Right cardiac atrium (tissue), 5 donors: ENCODE results near the gene ATXN1. TPM values are rescaled to one million over a fixed set of nuclear protein-coding genes. Genes with fewer than 3 reads are reported as not detected.
"Not testable (repeated sequence)": the region's sequence is repeated elsewhere in the genome, so short reads cannot be mapped to it uniquely, and the experiment has no call there.

Source experiments
- ATAC-seq, 2 donors: fragments of 200-7000 bp; cut with Tn5 transposase; one replicate each; pipeline versions ENCODE4 v1.8.0 to v1.9.1; 2020; ENCODE audit warnings: moderate library complexity in 2 of 2, mild to moderate bottlenecking in 1 of 2
- DNase-seq, 3 donors: peaks; one replicate each; pipeline ENCODE4 v3.0.0-alpha.2; 2020
- H3K27ac ChIP-seq: one replicate; pipeline ENCODE4 v1.5.1; 2013; ENCODE audit warnings: mild to moderate bottlenecking, low read length, control low read depth, moderate library complexity
- H3K27me3 ChIP-seq: one replicate; pipeline ENCODE4 v1.6.1; 2013; ENCODE audit not compliant: control insufficient read depth, insufficient read depth
- H3K4me1 ChIP-seq: one replicate; pipeline ENCODE4 v1.6.1; 2013; ENCODE audit warnings: low read length; ENCODE audit not compliant: control insufficient read depth, insufficient read depth
- H3K4me3 ChIP-seq: one replicate; pipeline ENCODE4 v1.5.1; 2013; ENCODE audit warnings: low read length, control low read depth
- H3K9me3 ChIP-seq: one replicate; pipeline ENCODE4 v1.6.1; 2013; ENCODE audit warnings: low read length; ENCODE audit not compliant: control insufficient read depth
- WGBS: extraction: QIAGEN DNeasy Blood & Tissue Kit; methylation state at CpG from one replicate; pipeline ENCODE4 v1.1.7; 2013; 5-methylcytosine and 5-hydroxymethylcytosine counted together
- intact Hi-C, 4 donors: fragments of 100-400 bp; cut with DNase I; formaldehyde crosslinking; loops; one replicate each; pipeline versions ENCODE4 v1.11.0 to v1.14.0; 2022 to 2023
- polyA plus RNA-seq: library from polyadenylated mRNA; stranded (reverse); fragments of 200-250 nt; gene quantifications from one replicate; pipeline ENCODE4 v1.2.3, GENCODE V29; 2013
- total RNA-seq, 4 donors: library from RNA; stranded (reverse); fragmentation: NEBNext Ultra II Directional; extraction: Animal tissue kit (Norgen Biotek cat#: 25700); gene quantifications; one replicate each; pipeline ENCODE4 v1.2.1, GENCODE V29; 2021
- donor health status: healthy with polysubstance abuse.
- donor health status: DM: no; HTN: yes; CAD: no.
- donor health status: DM: no; HTN: no; CAD: no.
- donor health status: DM: no; HTN: yes; CAD: no; lungs with severe emphysema.
- donor health status: DM: yes; HTN: yes; CAD: no.

The ATXN1 gene
- total and polyA plus RNA-seq, 5 donors, result 11.8 to 50.7 (median 47.6) TPM

DNA sequence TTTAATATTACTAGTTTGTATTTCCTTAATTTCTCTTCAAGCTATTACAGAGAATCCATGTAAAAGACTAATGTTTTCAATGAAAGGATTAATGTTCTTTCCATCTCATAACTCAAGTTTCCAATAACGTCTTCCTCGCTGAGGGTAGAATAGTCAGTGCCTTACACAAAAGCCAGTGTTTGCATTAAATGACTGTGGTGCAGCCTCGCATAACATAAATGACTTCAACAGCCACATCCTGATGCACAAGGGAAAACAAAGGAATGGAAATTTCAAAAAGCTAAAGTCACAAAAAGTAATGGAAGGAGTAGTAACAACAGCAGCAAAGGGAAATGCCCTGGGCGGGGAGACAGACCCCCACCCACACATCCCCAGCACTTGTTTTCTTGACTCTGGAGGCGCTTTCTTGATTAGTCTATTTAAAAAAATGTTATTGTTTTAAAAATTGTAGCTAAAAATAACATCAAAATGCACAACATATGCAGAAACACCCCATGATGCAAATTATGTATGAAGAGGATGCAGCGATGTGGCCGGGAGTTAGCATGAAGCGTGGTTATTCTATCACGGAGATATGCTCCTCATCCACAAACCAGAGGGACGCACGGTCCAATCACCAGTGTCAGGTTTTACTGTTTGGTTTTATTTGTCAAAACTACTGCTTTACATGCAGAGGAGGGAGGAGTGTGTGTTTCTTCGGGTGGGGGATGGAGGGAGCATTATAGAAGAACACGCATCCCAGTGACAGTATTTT is 294.3 kb downstream of the ATXN1 start:
- ATAC-seq (no peak), DNase-seq (no peak)
- Histone ChIP-seq H3K4me1 (peaks cover 2% of the 10 kb centered on the region), H3K9me3 (no peaks in the 10 kb centered on the region), H3K27ac (no peak overlapping the region), H3K4me3 (no peak overlapping the region), H3K27me3 (no peaks in the 10 kb centered on the region)
- intact Hi-C loops, result no loop called here
- 83% methylated on average over 13 of the region's 13 CpGs for WGBS

DNA sequence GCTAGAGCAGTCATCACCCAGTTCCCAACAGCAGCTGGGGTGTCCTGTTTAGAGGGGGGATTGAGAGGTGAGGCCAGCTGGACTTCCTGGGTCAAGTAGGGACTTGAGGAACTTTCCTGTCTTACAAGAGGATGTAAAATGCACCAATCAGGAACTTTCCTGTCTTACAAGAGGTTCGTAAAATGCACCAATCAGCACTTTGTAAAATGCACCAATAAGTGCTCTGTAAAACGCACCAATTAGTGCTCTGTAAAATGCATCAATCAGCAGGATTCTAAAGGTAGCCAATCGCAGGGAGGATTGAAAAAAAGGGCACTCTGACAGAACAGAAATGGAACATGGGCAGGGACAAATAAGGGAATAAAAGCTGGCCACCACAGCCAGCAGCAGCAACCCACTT is 297.2 kb downstream of the ATXN1 start:
- Histone ChIP-seq H3K4me3 (no peak overlapping the region), H3K27me3 (no peaks in the 10 kb centered on the region), H3K9me3 (no peaks in the 10 kb centered on the region), H3K27ac (no peak overlapping the region), H3K4me1 (no peaks in the 10 kb centered on the region)
- WGBS, result 99% methylated on average over 3 of the region's 3 CpGs
- ATAC-seq (no peak), DNase-seq (no peak)
- intact Hi-C loops, result no loop called here

DNA sequence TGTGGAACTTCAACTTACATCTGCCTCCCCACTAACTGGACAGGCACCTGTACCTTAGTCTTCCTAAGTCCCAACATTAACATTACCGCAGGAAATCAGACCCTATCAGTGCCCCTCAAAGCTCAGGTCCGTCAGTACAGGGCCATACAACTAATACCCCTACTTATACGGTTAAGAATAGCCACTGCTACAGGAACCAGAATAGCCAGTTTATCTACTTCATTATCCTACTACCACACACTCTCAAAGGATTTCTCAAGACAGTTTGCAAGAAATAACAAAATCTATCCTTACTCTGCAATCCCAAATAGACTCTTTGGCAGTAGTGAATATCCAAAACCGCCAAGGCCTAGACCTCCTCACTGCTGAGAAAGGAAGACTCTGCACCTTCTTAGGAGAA is 298.0 kb downstream of the ATXN1 start:
- H3K27ac ChIP-seq, H3K4me1 ChIP-seq, ATAC-seq, H3K9me3 ChIP-seq, DNase-seq, H3K27me3 ChIP-seq, intact Hi-C loops, H3K4me3 ChIP-seq: not testable (repeated sequence)
- 94% methylated on average over 4 of the region's 4 CpGs for whole genome bisulfite sequencing

DNA sequence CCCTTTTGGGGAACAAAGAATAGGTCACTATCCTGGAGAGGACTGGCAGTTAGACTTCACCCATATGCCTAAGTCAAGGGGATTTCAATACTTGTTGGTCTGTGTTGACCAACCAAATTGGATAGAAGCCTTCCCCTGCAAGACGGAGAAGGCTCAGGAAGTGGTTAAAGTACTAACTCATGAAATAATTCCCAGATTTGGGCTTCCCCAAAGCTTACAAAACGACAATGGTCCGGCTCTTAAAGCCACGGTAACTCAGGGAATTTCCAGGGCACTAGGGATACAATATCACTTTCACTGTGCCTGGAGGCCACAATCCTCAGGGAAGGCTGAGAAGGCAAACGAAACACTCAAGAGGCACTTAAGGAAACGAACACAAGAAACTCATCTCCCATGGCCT is 299.8 kb downstream of the ATXN1 start:
- intact Hi-C loops, result no loop called here
- DNase-seq (no peak), ATAC-seq (no peak)
- H3K9me3 ChIP-seq, result no peaks in the 10 kb centered on the region
- H3K27ac ChIP-seq, result no peak overlapping the region
- H3K4me1 ChIP-seq, result no peaks in the 10 kb centered on the region
- no peak overlapping the region for H3K4me3 ChIP-seq
- no peaks in the 10 kb centered on the region for H3K27me3 ChIP-seq
- 62% methylated on average over 6 of the region's 6 CpGs for WGBS

DNA sequence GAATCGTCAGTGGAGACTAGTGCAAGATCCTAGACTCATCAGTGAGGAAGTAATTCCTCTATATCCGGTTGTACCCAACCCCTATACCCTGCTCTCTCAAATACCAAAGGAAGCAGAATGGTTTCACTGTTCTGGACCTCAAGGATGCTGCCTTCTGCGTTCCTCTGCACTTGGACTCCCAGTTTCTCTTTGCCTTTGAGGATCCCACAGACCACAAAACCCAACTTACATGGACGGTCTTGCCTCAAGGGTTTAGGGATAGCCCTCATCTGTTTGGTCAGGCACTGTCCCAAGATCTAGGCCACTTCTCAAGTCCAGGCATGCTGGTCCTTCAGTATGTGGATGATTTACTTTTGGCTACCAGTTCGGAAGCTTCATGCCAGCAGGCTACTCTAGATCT is 301.8 kb downstream of the ATXN1 start:
- H3K4me3 ChIP-seq, H3K27ac ChIP-seq, H3K9me3 ChIP-seq, DNase-seq, H3K27me3 ChIP-seq, intact Hi-C loops, H3K4me1 ChIP-seq, ATAC-seq: not testable (repeated sequence)
- WGBS, result 87% methylated on average over 5 of the region's 5 CpGs

DNA sequence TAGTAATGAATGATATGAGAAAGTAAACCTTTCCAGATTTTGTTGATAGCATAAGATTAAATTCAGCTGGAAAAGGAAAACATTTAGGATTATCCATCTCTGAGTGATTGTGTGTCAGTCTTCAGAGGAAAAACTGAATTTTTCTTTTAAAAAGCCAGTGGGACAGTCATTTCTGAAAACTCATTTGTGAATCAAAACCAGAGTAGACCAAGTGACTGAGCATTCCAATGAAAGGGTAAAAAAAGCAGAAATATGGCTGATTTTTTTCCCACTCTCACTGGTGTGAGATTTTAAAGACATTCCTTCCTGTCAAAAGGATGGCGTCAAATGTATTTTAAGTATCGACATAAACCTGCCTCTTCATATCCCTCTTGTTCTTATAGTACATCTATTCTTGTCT is 308.9 kb downstream of the ATXN1 start:
- 72% methylated on average over 2 of the region's 2 CpGs for WGBS
- Histone ChIP-seq H3K4me1 (no peaks in the 10 kb centered on the region), H3K27me3 (no peaks in the 10 kb centered on the region), H3K4me3 (no peak overlapping the region), H3K27ac (no peak overlapping the region), H3K9me3 (no peaks in the 10 kb centered on the region)
- intact Hi-C loops, result no loop called here
- no peak for DNase-seq
- ATAC-seq, result no peak

DNA sequence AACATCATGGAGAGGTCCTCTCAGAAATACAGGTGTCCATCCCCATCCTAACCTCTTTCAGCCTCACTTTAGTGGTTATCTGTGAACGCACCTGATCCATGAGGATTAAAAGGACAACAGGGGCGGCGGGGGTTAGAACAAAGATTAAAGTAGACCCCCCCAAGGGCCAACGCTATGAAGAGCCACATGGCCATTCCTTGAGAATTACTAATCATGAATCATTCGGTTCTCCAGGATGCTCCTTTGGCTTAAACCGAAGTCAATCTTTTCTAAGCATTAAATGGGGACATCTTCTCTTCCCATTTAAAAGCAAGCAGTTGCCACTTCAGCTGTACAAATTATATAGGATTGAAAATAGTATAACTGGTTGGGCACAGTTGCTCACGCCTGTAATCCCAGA is 310.4 kb downstream of the ATXN1 start:
- ATAC-seq (no peak), DNase-seq (no peak)
- H3K27ac ChIP-seq, result no peak overlapping the region
- H3K4me1 ChIP-seq, result no peaks in the 10 kb centered on the region
- WGBS, result 96% methylated on average over 7 of the region's 7 CpGs
- no peak overlapping the region for H3K4me3 ChIP-seq
- H3K27me3 ChIP-seq, result no peaks in the 10 kb centered on the region
- intact Hi-C loops, result no loop called here
- no peaks in the 10 kb centered on the region for H3K9me3 ChIP-seq

DNA sequence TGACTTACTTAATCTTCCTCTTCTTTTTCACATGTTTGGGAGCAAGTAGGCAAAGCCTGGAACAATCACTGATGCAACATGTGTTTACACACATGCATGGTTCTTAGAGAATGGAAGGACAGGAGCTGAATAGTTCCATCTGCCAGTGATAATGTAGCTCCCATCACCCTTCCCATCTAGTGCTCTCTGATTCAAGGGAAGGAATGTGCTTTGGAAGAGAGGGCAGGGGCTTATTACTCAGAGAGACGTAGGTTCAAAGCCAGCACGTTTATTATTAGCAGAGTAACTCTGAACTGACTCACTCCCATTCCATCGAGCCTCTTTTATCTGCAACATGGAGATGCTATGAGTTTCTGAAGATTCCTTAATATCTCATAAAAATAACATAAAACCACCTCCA is 311.0 kb downstream of the ATXN1 start:
- no peaks in the 10 kb centered on the region for H3K4me1 ChIP-seq
- intact Hi-C loops, result no loop called here
- H3K27me3 ChIP-seq, result no peaks in the 10 kb centered on the region
- WGBS, result 54% methylated on average over 3 of the region's 3 CpGs
- peak in 1 of 2 donors; percentile 36 for ATAC-seq
- no peak overlapping the region for H3K27ac ChIP-seq
- DNase-seq, result no peak
- no peak overlapping the region for H3K4me3 ChIP-seq
- H3K9me3 ChIP-seq, result no peaks in the 10 kb centered on the region

DNA sequence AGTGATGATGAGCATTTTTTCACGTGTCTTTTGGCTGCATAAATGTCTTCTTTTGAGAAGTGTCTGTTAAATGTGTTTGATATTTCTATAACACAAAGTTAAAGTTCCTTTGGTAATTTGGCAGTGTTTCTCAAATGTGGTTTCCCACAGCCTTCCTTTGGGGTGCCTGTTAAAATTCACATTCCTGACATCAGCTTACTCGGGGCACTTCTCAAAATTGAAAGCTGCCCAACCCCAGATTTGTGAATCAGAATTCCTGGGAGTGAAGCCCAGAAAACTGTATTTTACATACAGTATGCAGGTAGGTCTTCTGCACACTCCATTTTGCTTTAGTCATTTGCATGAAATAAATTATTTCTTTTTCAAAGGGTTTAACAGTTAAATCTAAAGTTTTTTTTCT is 315.0 kb downstream of the ATXN1 start:
- no peak overlapping the region for H3K27ac ChIP-seq
- ATAC-seq (no peak), DNase-seq (no peak)
- intact Hi-C loops, result no loop called here
- WGBS, result 77% methylated on average over 2 of the region's 2 CpGs
- H3K27me3 ChIP-seq, result no peaks in the 10 kb centered on the region
- no peak overlapping the region for H3K4me3 ChIP-seq
- H3K4me1 ChIP-seq, result no peaks in the 10 kb centered on the region
- no peaks in the 10 kb centered on the region for H3K9me3 ChIP-seq

DNA sequence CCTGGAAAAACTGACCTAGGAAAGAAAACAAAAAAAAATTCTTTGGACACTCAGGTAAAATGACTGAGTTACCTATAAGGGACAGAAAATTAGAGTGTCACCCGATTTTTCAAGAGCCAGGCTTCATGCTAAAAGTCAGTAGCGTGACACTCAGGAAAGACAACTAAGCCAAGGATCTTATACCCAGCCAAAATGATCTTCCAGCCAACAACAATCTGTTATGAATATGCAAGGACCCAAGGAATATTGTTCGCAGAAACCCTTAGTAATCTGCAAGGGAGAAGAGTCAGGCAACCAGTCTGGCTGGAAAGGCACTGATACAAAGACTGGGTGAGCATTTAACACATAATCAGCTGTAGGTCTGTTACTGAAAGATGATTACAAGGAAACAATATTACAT is 319.2 kb downstream of the ATXN1 start:
- WGBS, result 89% methylated on average over 3 of the region's 3 CpGs
- ATAC-seq (no peak), DNase-seq (no peak)
- no peak overlapping the region for H3K4me3 ChIP-seq
- H3K9me3 ChIP-seq, result no peaks in the 10 kb centered on the region
- H3K4me1 ChIP-seq, result peaks cover 2% of the 10 kb centered on the region
- H3K27me3 ChIP-seq, result no peaks in the 10 kb centered on the region
- H3K27ac ChIP-seq, result no peak overlapping the region
- intact Hi-C loops, result no loop called here

DNA sequence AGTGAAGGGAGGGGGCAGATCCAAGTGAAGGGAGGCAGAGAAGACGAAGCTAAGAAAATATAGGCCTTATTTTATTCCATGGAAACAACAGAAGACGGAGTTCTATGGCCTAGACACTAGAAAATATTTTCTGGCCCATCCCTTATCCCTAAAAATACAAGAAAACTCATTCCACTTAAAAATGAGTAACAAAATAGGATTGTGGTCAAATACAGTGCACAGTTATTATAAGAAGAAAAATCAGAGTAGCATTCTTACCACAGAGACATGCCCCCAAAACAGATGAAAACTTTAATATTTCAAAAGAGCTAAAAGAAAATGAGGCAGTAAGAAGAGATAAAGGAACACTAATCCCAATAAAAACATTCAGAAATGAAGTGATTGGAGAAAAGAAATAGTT is 320.0 kb downstream of the ATXN1 start:
- intact Hi-C loops, result no loop called here
- no peak overlapping the region for H3K27ac ChIP-seq

More for the DNA sequence above, 320.0 kb downstream of the ATXN1 start:
- WGBS, result 83% methylated on average over 2 of the region's 2 CpGs
- DNase-seq (no peak), ATAC-seq (no peak)
- Histone ChIP-seq H3K27me3 (no peaks in the 10 kb centered on the region), H3K4me1 (peaks cover 7% of the 10 kb centered on the region), H3K4me3 (no peak overlapping the region), H3K9me3 (no peaks in the 10 kb centered on the region)
